Neural cell (in vitro differentiated cells): ENCODE results near the gene CDX1. TPM values are rescaled to one million over a fixed set of nuclear protein-coding genes. Genes with fewer than 3 reads are reported as not detected.

Experiments used
- H2AFZ ChIP-seq: fragments of 200-600, 300-800 bp; sonication (generic), shearing (Covaris generic); 2 replicates; pipeline ENCODE4 v1.6.0; 2014; ENCODE audit warnings: low read depth, mild to moderate bottlenecking, antibody characterized with exemption, low read length, moderate library complexity
- H3F3A ChIP-seq: fragments of 200-600 bp; shearing (Covaris generic); 2 replicates; pipeline ENCODE4 v1.6.1; 2016; ENCODE audit warnings: mild to moderate bottlenecking, moderate library complexity, mixed read lengths, antibody characterized with exemption, low read length; ENCODE audit not compliant: insufficient read depth, poor library complexity, severe bottlenecking
- H3K27ac ChIP-seq: fragments of 200-600, 300-800 bp; sonication (generic), shearing (Covaris generic); 2 replicates; pipeline ENCODE4 v1.5.1; 2014; ENCODE audit warnings: mild to moderate bottlenecking, low read length, moderate library complexity
- H3K27me3 ChIP-seq: fragments of 300-800, 200-600 bp; sonication (generic), shearing (Covaris generic); 2 replicates; pipeline ENCODE4 v1.6.0; 2014; ENCODE audit warnings: mild to moderate bottlenecking, low read depth, low read length, moderate library complexity; ENCODE audit not compliant: insufficient read depth
- H3K36me3 ChIP-seq: fragments of 300-800, 200-600 bp; sonication (generic), shearing (Covaris generic); 2 replicates; pipeline ENCODE4 v1.5.1; 2014; ENCODE audit warnings: mild to moderate bottlenecking, antibody characterized with exemption, low read length, moderate library complexity; ENCODE audit not compliant: insufficient read depth
- H3K4me2 ChIP-seq: fragments of 300-800, 200-600 bp; sonication (generic), shearing (Covaris generic); 2 replicates; pipeline ENCODE4 v1.6.0; 2014; ENCODE audit warnings: mild to moderate bottlenecking, low read length
- H3K4me3 ChIP-seq: fragments of 300-800, 200-600 bp; sonication (generic), shearing (Covaris generic); 2 replicates; pipeline ENCODE4 v1.5.1; 2014; ENCODE audit warnings: mild to moderate bottlenecking, low read length, moderate library complexity
- H3K79me2 ChIP-seq: fragments of 200-600 bp; shearing (Covaris generic); replicated peaks from 2 replicates; pipeline ENCODE4 v1.6.0; 2014; ENCODE audit warnings: mild to moderate bottlenecking, low read length, moderate library complexity; ENCODE audit not compliant: insufficient read depth
- H3K9ac ChIP-seq: fragments of 300-800, 200-600 bp; sonication (generic), shearing (Covaris generic); 2 replicates; pipeline ENCODE4 v1.6.1; 2016; ENCODE audit warnings: mild to moderate bottlenecking, low read length, mixed read lengths
- H3K9me2 ChIP-seq: fragments of 200-600 bp; shearing (Covaris generic); 2 replicates; pipeline ENCODE4 v1.6.1; 2016; ENCODE audit warnings: mild to moderate bottlenecking, low read length, mixed read lengths; ENCODE audit not compliant: insufficient read depth
- H3K9me3 ChIP-seq: fragments of 200-600, 300-800 bp; sonication (generic), shearing (Covaris generic); 2 replicates; pipeline ENCODE4 v1.6.1; 2016; ENCODE audit warnings: mild to moderate bottlenecking, mixed run types, low read length, moderate library complexity, mixed read lengths
- H4K20me1 ChIP-seq: fragments of 200-600 bp; shearing (Covaris generic); 2 replicates; pipeline ENCODE4 v1.6.1; 2016; ENCODE audit warnings: mild to moderate bottlenecking, mixed run types; ENCODE audit not compliant: insufficient read depth
- EP300 ChIP-seq: fragments of 450-650 bp; conservative IDR thresholded peaks from 2 replicates; pipeline ENCODE4 v1.6.1; 2014; ENCODE audit warnings: antibody characterized with exemption, mild to moderate bottlenecking, moderate library complexity; ENCODE audit not compliant: poor library complexity, severe bottlenecking
- EZH2 ChIP-seq: fragments of 200-600, 300-800 bp; shearing (Covaris generic), sonication (generic); IDR thresholded peaks from 2 replicates; pipeline ENCODE4 v1.6.1; 2014; ENCODE audit warnings: antibody characterized with exemption, low read length, borderline replicate concordance, mild to moderate bottlenecking; ENCODE audit not compliant: insufficient read depth, poor library complexity, severe bottlenecking
- MXI1 ChIP-seq: fragments of 450-650 bp; conservative IDR thresholded peaks from 2 replicates; pipeline ENCODE4 v1.6.1; 2014; ENCODE audit warnings: antibody characterized with exemption, mild to moderate bottlenecking; ENCODE audit not compliant: poor library complexity, severe bottlenecking
- POLR2AphosphoS5 ChIP-seq: IDR thresholded peaks from 2 replicates; pipeline ENCODE4 v1.6.1; 2012
- RAD21 ChIP-seq: fragments of 450-650 bp; conservative IDR thresholded peaks from 2 replicates; pipeline ENCODE4 v1.6.1; 2014; ENCODE audit warnings: antibody characterized with exemption, mild to moderate bottlenecking, moderate library complexity
- REST ChIP-seq: IDR thresholded peaks from 2 replicates; pipeline ENCODE4 v1.6.1; 2012; ENCODE audit warnings: borderline replicate concordance
- SMC3 ChIP-seq: fragments of 450-650 bp; conservative IDR thresholded peaks from 2 replicates; pipeline ENCODE4 v1.6.1; 2014; ENCODE audit warnings: antibody characterized with exemption, mild to moderate bottlenecking, moderate library complexity; ENCODE audit not compliant: poor library complexity
- TAF1 ChIP-seq: IDR thresholded peaks from 2 replicates; pipeline ENCODE4 v1.6.1; 2012; ENCODE audit warnings: low read depth
- polyA plus RNA-seq: library from polyadenylated mRNA; depleted of rRNA; stranded (reverse); fragments of >200 nt; gene quantifications from 2 replicates; pipeline ENCODE4 v1.2.3, GENCODE V29; 2014
- TF ChIP-seq, protein P1 (sequence below): fragments of 450-650 bp; IDR thresholded peaks from 2 replicates; pipeline ENCODE4 v1.5.1; 2014; ENCODE audit warnings: antibody characterized with exemption, mild to moderate bottlenecking, moderate library complexity; ENCODE audit not compliant: poor library complexity, severe bottlenecking

CDX1 gene
- polyA plus RNA-seq, 1 donor from 2014 or later, result not detected

- no peak overlapping the region for H3K27ac ChIP-seq
- no peak overlapping the region for H3K4me3 ChIP-seq
- no peaks in the 10 kb centered on the region for H4K20me1 ChIP-seq
- no peaks in the 10 kb centered on the region for H3K36me3 ChIP-seq
- no peak overlapping the region for H3K4me2 ChIP-seq
- no peak overlapping the region for H3K9ac ChIP-seq
- H3K9me3 ChIP-seq, result no peaks in the 10 kb centered on the region
- TF ChIP-seq EP300, result no peak
- TF ChIP-seq, protein P1, sequence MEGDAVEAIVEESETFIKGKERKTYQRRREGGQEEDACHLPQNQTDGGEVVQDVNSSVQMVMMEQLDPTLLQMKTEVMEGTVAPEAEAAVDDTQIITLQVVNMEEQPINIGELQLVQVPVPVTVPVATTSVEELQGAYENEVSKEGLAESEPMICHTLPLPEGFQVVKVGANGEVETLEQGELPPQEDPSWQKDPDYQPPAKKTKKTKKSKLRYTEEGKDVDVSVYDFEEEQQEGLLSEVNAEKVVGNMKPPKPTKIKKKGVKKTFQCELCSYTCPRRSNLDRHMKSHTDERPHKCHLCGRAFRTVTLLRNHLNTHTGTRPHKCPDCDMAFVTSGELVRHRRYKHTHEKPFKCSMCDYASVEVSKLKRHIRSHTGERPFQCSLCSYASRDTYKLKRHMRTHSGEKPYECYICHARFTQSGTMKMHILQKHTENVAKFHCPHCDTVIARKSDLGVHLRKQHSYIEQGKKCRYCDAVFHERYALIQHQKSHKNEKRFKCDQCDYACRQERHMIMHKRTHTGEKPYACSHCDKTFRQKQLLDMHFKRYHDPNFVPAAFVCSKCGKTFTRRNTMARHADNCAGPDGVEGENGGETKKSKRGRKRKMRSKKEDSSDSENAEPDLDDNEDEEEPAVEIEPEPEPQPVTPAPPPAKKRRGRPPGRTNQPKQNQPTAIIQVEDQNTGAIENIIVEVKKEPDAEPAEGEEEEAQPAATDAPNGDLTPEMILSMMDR, result no peak
- TF ChIP-seq RAD21, result no peak
- TF ChIP-seq POLR2AphosphoS5, result no peak
- TF ChIP-seq MXI1, result no peak
- no peaks in the 10 kb centered on the region for H3K27me3 ChIP-seq
- no peaks in the 10 kb centered on the region for H3K79me2 ChIP-seq
- H2AFZ ChIP-seq, result no peak overlapping the region
- no peaks in the 10 kb centered on the region for H3F3A ChIP-seq
- no peaks in the 10 kb centered on the region for H3K9me2 ChIP-seq
Observed at GRCh38 chr5:150159031-150159430, 7.5 kb upstream of the CDX1 start.

GRCh38 chr5:150159741-150160179 lies 6.8 kb upstream of the CDX1 start:
- no peaks in the 10 kb centered on the region for H3K9me2 ChIP-seq
- TF ChIP-seq TAF1 (no peak), EZH2 (no peak), REST (no peak), RAD21 (no peak)
- H3K9ac ChIP-seq, result no peak overlapping the region
- H3K4me3 ChIP-seq, result no peak overlapping the region
- no peak overlapping the region for H3K27ac ChIP-seq
- no peak overlapping the region for H3K4me2 ChIP-seq
- H3F3A ChIP-seq, result no peaks in the 10 kb centered on the region
- H3K36me3 ChIP-seq, result no peaks in the 10 kb centered on the region
- no peak overlapping the region for H2AFZ ChIP-seq
- no peaks in the 10 kb centered on the region for H3K27me3 ChIP-seq
- no peaks in the 10 kb centered on the region for H4K20me1 ChIP-seq
- no peaks in the 10 kb centered on the region for H3K9me3 ChIP-seq
- H3K79me2 ChIP-seq, result no peaks in the 10 kb centered on the region

- Histone ChIP-seq H3K9me3 (no peaks in the 10 kb centered on the region), H2AFZ (no peak overlapping the region), H3K4me3 (no peak overlapping the region), H3F3A (no peaks in the 10 kb centered on the region), H3K9ac (no peak overlapping the region), H3K4me2 (no peak overlapping the region), H3K27ac (no peak overlapping the region), H3K36me3 (no peaks in the 10 kb centered on the region), H4K20me1 (no peaks in the 10 kb centered on the region), H3K79me2 (no peaks in the 10 kb centered on the region), H3K9me2 (no peaks in the 10 kb centered on the region), H3K27me3 (peaks cover 5% of the 10 kb centered on the region)
- no peak for TF ChIP-seq EZH2
- no peak for TF ChIP-seq TAF1
- TF ChIP-seq MXI1, result no peak
- TF ChIP-seq SMC3, result no peak
- TF ChIP-seq RAD21, result no peak
- no peak for TF ChIP-seq EP300
- TF ChIP-seq REST, result no peak
- TF ChIP-seq, protein P1, result no peak
- TF ChIP-seq POLR2AphosphoS5, result no peak
Observed at GRCh38 chr5:150160448-150161081, 6.0 kb upstream of the CDX1 start.
